K562 (cell line): ENCODE measurements around the gene ZNHIT2. TPM values are rescaled to one million over a fixed set of nuclear protein-coding genes. Genes with fewer than 3 reads are reported as not detected.
A peak's percentile ranks its signal among the peaks of the same experiment; 100 is the strongest.

Experiments used
- GABPB1 ChIP-seq: sonication (generic); formaldehyde crosslinking; IDR thresholded peaks from 2 replicates; pipeline ENCODE4 v1.8.0; 2022; ENCODE audit warnings: mild to moderate bottlenecking, missing genetic modification reagents
- GATAD2B ChIP-seq: fragments of 450-650 bp; IDR thresholded peaks from 2 replicates; pipeline ENCODE4 v1.6.1; 2017; ENCODE audit warnings: mild to moderate bottlenecking, borderline replicate concordance
- MYNN ChIP-seq, 2 experiments: sonication (generic); formaldehyde crosslinking in 1 of 2; IDR thresholded peaks; 2 replicates each; pipeline versions ENCODE4 v1.5.0 to v1.6.1; 2016 to 2020; ENCODE audit warnings: antibody characterized with exemption in 1 of 2, missing genetic modification reagents in 1 of 2
- NFATC3 ChIP-seq: fragments of 450-650 bp; IDR thresholded peaks from 2 replicates; pipeline ENCODE4 v1.6.1; 2017; ENCODE audit warnings: mild to moderate bottlenecking
- NR3C1 ChIP-seq: sonication (generic); formaldehyde crosslinking; IDR thresholded peaks from 2 replicates; pipeline ENCODE4 v1.8.1; 2022; ENCODE audit warnings: missing genetic modification reagents
- POLR2B ChIP-seq: fragments of 450-650 bp; IDR thresholded peaks from 2 replicates; pipeline ENCODE4 v1.6.1; 2018; ENCODE audit warnings: low read depth; ENCODE audit not compliant: partially characterized antibody
- POLR3G ChIP-seq: IDR thresholded peaks from 2 replicates; pipeline ENCODE4 v1.6.1; 2011; ENCODE audit not compliant: insufficient read length, insufficient replicate concordance; ENCODE audit errors: extremely low read depth
- PURB ChIP-seq: sonication (generic); formaldehyde crosslinking; IDR thresholded peaks from 2 replicates; pipeline ENCODE4 v1.9.0; 2021; ENCODE audit warnings: low read depth, mild to moderate bottlenecking, missing genetic modification reagents
- RFX1 ChIP-seq: fragments of 450-650 bp; IDR thresholded peaks from 2 replicates; pipeline ENCODE4 v1.6.1; 2016; ENCODE audit warnings: mild to moderate bottlenecking, moderate library complexity
- SMAD1 ChIP-seq: fragments of 150-350 bp; IDR thresholded peaks from 2 replicates; pipeline ENCODE4 v1.6.1; 2014; ENCODE audit warnings: low read length, low read depth; ENCODE audit not compliant: partially characterized antibody
- SP2 ChIP-seq: IDR thresholded peaks from 2 replicates; pipeline ENCODE4 v1.6.1; 2011; ENCODE audit warnings: mild to moderate bottlenecking, low read depth, low read length, moderate library complexity; ENCODE audit not compliant: poor library complexity, severe bottlenecking; ENCODE audit errors: extremely low read depth
- TAL1 ChIP-seq: fragments of 450-650 bp; IDR thresholded peaks from 2 replicates; pipeline ENCODE4 v1.6.1; 2016; ENCODE audit warnings: mild to moderate bottlenecking
- TRIM24 ChIP-seq, 2 experiments: fragments of 450-650 bp; IDR thresholded peaks; 2 replicates each; pipeline ENCODE4 v1.6.1; 2016
- ZNF217 ChIP-seq: sonication (generic); formaldehyde crosslinking; IDR thresholded peaks from 2 replicates; pipeline ENCODE4 v1.8.0; 2022; ENCODE audit warnings: mild to moderate bottlenecking, missing genetic modification reagents
- ZNF507 ChIP-seq: conservative IDR thresholded peaks from 2 replicates; pipeline ENCODE4 v1.6.1; 2017; ENCODE audit warnings: missing genetic modification characterization, missing compliant biosample characterization
- ZNF584 ChIP-seq: fragments of 200-800 bp; sonication (Bioruptor generic); IDR thresholded peaks from 2 replicates; pipeline ENCODE4 v1.6.1; 2016; ENCODE audit warnings: low read depth, mild to moderate bottlenecking, missing genetic modification characterization, missing compliant biosample characterization
- polyA plus RNA-seq, 8 experiments: library from polyadenylated mRNA; depleted of rRNA in 4 of 8; stranded (reverse) in 5 of 8; unstranded in 3 of 8; fragments of >200 nt; fragmentation: Nextera tagmentation in 2 of 8; fragmentation: Illumina TruSeq in 1 of 8; extraction: Ambion mirVana in 2 of 8; extraction: Trizol in 1 of 8; gene quantifications; 2 replicates each; pipeline versions ENCODE4 v1.2.1 to v1.2.3, GENCODE V29; 2011 to 2014; ENCODE audit warnings: inconsistent platforms in 1 of 8, missing spikeins in 1 of 8
- total RNA-seq, 7 experiments: library from RNA; depleted of rRNA in 6 of 7; stranded (reverse); fragments of >200 nt in 6 of 7; fragmentation: Illumina TruSeq in 2 of 7; extraction: Trizol in 2 of 7; gene quantifications; 2 replicates each; pipeline versions ENCODE4 v1.2.1 to v1.2.3, GENCODE V29; 2011 to 2021; ENCODE audit warnings: low replicate concordance in 1 of 7
- TF ChIP-seq, protein P1 (sequence below): conservative IDR thresholded peaks from 2 replicates; pipeline ENCODE4 v1.6.1; 2011; ENCODE audit warnings: low read depth, mild to moderate bottlenecking, low read length; ENCODE audit not compliant: control insufficient read depth
- TF ChIP-seq, protein P2 (sequence below), 2 experiments: fragments of 450-650 bp in 1 of 2; sonication (generic) in 1 of 2; formaldehyde crosslinking; conservative IDR thresholded peaks; 2 replicates each; pipeline versions ENCODE4 v1.4.0 to v1.8.1; 2020 to 2022; ENCODE audit warnings: mild to moderate bottlenecking in 1 of 2, missing genetic modification reagents in 1 of 2
- TF ChIP-seq, protein P3 (sequence below): fragments of 450-650 bp; IDR thresholded peaks from 2 replicates; pipeline ENCODE4 v1.6.1; 2016
- TF ChIP-seq, protein P4 (sequence below), 2 experiments: fragments of 200-800 bp in 1 of 2; sonication (Bioruptor generic) in 1 of 2; sonication (generic) in 1 of 2; formaldehyde crosslinking in 1 of 2; IDR thresholded peaks in 1 of 2; conservative IDR thresholded peaks in 1 of 2; 2 replicates each; pipeline versions ENCODE4 v1.5.0 to v1.6.1; 2016 to 2020; ENCODE audit warnings: missing compliant biosample characterization in 1 of 2, missing genetic modification characterization in 1 of 2, missing genetic modification reagents in 1 of 2
- TF ChIP-seq, protein P5 (sequence below): fragments of 250-450 bp; sonication (Bioruptor Pico); IDR thresholded peaks from 2 replicates; pipeline ENCODE4 v1.8.0; 2022; ENCODE audit warnings: moderate library complexity, mild to moderate bottlenecking, inconsistent platforms

Gene ZNHIT2
- total and polyA plus RNA-seq, 9 of the 15 experiments (the other 6 are each of a cell fraction or from before 2014, with no cell fraction given): 0.08 to 39.0 (median 2.5) TPM

DNA sequence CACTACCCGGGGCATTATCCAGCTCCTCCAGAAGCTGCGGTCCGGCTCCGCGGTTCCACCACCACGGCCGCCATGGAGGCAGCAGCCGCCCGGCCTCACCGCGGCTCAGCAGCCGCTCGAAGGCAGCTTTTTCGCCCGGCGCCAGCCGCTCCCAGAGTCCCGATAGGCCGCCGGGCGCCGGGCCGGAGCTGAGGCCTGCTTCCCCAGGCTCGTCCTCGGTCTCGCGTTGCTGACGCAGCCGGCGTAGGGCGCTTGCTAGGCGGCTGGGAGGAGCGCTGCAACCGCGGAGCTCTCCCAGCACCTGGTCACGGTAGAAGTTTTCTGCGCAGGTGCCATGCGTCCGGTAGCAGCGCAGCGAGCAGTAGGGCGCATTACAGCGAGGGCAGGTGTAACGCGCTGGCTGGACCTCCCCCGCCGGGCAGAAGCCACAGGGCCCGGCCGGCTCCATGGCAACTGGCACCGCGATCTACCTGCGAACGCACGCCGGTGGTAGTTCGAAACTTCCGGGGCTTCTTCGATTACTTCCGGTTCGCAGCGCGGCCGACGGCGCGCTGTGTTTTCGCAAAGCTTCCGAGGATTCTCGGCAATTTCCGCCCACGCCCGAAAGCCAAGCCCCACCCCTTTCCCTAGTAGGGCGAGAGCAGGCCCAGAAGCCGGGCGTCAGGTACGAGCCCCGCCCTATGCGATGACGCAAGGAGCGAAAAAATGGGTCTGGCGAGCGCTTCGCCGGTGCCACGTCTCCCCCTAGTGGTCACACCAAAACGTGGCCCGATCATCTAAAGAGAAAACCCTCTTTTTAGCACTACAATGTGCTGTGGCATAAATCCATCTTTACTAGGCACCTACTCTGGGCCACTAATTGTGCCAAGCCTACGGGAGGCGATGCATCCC lies at the start of gene ZNHIT2 (continued):
- TF ChIP-seq, protein P1, sequence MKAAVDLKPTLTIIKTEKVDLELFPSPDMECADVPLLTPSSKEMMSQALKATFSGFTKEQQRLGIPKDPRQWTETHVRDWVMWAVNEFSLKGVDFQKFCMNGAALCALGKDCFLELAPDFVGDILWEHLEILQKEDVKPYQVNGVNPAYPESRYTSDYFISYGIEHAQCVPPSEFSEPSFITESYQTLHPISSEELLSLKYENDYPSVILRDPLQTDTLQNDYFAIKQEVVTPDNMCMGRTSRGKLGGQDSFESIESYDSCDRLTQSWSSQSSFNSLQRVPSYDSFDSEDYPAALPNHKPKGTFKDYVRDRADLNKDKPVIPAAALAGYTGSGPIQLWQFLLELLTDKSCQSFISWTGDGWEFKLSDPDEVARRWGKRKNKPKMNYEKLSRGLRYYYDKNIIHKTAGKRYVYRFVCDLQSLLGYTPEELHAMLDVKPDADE: peak; percentile 86; the same call in 1 of the 2 replicates
- TF ChIP-seq POLR2B (peak; percentile 86), GATAD2B (no peak), RFX1 (peak; percentile 93), NR3C1 (CRISPR knock-in tag) (peak; percentile 85), POLR3G (no peak), SMAD1 (no peak), ZNF507 (no peak), SP2 (no peak), ZNF584 (CRISPR knock-in tag) (no peak), PURB (CRISPR knock-in tag) (no peak), TAL1 (0 out of 2 replicates have a peak, but pooled peaks have one; percentile 10), ZNF217 (CRISPR knock-in tag) (no peak), TRIM24 (IDR thresholded peaks at IDR 0.05) (no peak), NFATC3 (0 out of 2 replicates have a peak, but pooled peaks have one; percentile 33), MYNN (IDR thresholded peaks at IDR 0.05) (peak; percentile 84), MYNN (CRISPR knock-in tag; IDR thresholded peaks at IDR 0.05) (no peak), GABPB1 (peak; percentile 98)
- TF ChIP-seq, protein P2, sequence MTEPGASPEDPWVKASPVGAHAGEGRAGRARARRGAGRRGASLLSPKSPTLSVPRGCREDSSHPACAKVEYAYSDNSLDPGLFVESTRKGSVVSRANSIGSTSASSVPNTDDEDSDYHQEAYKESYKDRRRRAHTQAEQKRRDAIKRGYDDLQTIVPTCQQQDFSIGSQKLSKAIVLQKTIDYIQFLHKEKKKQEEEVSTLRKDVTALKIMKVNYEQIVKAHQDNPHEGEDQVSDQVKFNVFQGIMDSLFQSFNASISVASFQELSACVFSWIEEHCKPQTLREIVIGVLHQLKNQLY (CRISPR knock-in tag; conservative IDR thresholded peaks at IDR 0.05): peak in 1 of 2 experiments; percentile 80; a peak in 1 of 4 replicates
- TF ChIP-seq, protein P3, sequence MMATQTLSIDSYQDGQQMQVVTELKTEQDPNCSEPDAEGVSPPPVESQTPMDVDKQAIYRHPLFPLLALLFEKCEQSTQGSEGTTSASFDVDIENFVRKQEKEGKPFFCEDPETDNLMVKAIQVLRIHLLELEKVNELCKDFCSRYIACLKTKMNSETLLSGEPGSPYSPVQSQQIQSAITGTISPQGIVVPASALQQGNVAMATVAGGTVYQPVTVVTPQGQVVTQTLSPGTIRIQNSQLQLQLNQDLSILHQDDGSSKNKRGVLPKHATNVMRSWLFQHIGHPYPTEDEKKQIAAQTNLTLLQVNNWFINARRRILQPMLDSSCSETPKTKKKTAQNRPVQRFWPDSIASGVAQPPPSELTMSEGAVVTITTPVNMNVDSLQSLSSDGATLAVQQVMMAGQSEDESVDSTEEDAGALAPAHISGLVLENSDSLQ: peak; percentile 80
- TF ChIP-seq, protein P4, sequence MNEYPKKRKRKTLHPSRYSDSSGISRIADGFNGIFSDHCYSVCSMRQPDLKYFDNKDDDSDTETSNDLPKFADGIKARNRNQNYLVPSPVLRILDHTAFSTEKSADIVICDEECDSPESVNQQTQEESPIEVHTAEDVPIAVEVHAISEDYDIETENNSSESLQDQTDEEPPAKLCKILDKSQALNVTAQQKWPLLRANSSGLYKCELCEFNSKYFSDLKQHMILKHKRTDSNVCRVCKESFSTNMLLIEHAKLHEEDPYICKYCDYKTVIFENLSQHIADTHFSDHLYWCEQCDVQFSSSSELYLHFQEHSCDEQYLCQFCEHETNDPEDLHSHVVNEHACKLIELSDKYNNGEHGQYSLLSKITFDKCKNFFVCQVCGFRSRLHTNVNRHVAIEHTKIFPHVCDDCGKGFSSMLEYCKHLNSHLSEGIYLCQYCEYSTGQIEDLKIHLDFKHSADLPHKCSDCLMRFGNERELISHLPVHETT (CRISPR knock-in tag; conservative IDR thresholded peaks at IDR 0.05 in 1 of 2, IDR thresholded peaks at IDR 0.05 in 1 of 2): peak; percentile 77 to 90; a peak in 2 of 4 replicates
- TF ChIP-seq, protein P5, sequence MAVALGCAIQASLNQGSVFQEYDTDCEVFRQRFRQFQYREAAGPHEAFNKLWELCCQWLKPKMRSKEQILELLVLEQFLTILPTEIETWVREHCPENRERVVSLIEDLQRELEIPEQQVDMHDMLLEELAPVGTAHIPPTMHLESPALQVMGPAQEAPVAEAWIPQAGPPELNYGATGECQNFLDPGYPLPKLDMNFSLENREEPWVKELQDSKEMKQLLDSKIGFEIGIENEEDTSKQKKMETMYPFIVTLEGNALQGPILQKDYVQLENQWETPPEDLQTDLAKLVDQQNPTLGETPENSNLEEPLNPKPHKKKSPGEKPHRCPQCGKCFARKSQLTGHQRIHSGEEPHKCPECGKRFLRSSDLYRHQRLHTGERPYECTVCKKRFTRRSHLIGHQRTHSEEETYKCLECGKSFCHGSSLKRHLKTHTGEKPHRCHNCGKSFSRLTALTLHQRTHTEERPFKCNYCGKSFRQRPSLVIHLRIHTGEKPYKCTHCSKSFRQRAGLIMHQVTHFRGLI: no peak
